ENCODE results near the gene PNPLA3.

PNPLA3 gene

DNA sequence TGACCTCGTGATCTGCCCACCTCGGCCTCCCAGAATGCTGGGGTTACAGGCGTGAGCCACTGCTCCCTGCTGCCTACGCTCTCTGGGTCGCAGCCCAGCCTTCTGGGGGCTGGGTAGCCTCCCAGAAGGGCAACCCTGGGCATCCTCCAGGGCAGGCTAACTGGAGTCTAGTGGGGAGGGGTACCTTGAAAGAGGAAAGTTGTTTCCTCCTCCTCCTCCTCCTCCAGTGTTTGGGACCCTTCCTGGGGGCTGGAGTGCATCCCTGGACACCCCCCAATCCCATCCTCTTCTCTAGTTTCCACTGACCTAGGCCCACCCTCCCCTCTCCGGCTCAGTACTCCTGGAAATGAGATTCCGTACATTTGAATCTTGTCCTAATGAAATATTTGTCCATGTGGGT lies 1.3 kb downstream of the PNPLA3 start:
- DNase-seq (ENCODE audit: low spot score), result no peak

DNA sequence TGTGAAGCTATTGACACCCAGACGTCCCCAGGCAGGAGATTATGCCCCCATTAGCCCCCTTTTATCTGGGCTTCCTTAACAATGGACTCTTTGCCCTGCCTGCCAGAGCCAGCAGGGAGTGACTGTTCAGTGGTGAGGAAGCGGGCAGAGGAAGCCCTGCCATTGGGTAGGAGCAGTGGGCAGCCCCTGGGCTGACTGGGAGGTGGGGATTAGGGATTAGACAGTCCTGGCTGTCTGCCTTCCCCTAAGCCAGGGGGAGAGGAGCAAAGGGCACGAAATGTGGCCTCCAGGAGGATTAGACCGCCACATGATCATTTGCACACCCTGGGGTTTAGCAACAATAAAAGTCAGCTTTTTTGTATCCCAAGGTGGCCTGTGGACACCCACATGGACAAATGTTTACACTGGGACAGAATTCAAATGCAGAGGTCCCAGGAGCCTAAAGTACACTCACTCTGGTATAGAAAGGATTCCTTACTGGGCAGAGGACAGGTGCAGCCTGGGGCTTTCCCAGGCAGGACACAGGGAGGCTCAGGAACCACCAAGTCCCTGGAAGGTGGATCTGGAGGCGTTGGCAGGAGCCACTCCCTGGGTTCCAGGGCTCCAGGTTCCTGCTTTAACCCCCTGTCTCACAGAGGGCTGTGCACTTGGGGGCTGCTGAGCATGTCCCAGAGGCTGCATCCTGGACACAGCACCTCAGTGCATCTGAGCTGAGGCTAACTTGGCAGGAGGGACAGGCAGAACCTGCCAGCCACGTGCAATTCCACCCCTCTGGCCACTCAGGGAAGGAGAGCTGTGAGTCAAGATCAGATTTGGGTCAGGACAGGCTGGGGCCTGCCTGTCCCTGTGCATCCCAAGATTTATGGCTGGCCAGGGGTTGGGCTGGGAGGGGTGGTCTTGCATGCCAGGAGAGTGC lies 2.1 kb downstream of the PNPLA3 start:
- no peak for DNase-seq (ENCODE audit: low spot score)

DNA sequence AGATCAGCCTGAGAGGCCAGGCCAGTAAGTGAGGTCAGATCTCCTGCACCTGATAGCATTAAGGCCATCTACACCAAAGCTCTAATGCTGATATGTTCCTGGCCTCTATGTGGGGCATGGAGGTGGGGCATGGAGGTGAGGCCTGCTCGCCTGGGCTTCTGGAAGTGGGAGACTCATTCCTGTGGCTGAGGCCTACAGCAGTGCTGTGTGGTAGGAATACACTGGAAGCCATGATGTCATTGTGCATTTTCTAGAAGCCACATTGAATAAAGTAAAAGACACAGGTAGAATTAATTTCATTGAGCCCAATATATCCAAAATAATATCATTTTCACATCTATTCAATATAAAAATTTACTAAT lies 2.7 kb downstream of the PNPLA3 start:
- DNase-seq (ENCODE audit: low spot score), result no peak

DNA sequence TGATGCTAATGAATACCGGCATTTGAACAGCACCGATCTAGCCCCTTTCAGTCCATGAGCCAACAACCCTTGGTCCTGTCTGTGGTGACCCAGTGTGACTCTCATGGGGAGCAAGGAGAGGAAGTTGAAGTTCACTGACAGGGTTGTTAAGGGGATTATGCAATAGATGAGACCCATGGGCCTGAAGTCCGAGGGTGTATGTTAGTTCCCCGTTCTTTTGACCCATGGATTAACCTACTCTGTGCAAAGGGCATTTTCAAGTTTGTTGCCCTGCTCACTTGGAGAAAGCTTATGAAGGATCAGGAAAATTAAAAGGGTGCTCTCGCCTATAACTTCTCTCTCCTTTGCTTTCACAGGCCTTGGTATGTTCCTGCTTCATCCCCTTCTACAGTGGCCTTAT lies 4.9 kb downstream of the PNPLA3 start:
- DNase-seq (ENCODE audit: low spot score), result no peak

DNA sequence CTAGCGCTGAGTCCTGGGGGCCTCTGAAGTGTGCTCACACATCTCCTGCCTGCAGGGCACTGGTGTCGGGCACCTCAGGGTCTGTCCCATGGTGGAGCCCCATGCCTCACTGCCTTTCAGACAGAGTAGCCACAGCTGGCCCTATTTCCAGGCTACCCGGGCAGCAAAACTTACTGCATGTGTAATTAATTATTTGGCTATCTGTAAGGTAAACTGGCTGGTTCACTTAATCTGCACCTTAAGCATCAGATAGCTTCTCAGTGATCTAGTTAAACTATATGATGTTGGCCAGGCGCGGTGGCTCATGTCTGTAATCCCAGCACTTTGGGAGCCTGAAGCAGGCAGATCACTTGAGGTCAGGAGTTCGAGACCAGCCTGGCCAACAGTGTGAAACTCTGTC lies 5.3 kb downstream of the PNPLA3 start:
- no peak for DNase-seq (ENCODE audit: low spot score)

DNA sequence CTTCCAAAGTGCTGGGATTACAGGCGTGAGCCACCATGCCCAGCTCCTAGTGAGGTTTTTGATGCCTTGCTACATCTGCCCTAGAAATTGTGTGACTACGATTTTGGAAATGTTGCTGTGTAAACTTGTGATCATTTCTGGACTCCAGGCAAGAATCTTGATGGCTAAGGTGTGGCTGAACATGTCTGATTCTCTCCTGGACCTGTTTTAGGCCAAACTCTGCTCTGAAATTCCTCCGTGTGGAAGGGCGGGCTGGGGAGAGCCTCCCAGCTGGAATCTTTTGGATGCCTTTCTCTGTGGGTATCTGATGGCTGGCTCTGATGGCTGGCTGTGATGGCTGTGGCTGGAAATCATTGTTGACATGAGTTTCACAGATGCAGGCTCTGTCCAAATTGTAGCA lies 8.2 kb downstream of the PNPLA3 start:
- DNase-seq (ENCODE audit: low spot score), result no peak

DNA sequence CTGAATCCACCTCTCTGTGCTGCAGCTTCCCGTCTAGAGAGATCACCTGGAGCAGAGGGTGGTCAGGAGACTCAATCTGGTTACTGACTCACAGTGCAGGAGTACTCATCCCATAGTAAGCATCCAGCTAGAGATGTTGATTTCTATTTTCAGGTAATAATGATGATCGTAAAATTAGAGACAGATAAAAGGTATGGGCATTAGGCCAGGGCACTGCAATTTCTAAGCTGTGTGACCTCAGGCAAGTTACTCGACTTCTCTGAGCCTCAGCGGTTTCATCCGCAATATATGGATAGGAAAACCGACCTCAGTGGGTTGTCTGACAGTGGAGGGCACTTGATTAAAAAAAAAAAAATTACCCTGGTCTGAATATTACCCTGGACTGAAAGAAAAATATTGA lies 17.8 kb downstream of the PNPLA3 start:
- no peak for DNase-seq (ENCODE audit: low spot score)

DNA sequence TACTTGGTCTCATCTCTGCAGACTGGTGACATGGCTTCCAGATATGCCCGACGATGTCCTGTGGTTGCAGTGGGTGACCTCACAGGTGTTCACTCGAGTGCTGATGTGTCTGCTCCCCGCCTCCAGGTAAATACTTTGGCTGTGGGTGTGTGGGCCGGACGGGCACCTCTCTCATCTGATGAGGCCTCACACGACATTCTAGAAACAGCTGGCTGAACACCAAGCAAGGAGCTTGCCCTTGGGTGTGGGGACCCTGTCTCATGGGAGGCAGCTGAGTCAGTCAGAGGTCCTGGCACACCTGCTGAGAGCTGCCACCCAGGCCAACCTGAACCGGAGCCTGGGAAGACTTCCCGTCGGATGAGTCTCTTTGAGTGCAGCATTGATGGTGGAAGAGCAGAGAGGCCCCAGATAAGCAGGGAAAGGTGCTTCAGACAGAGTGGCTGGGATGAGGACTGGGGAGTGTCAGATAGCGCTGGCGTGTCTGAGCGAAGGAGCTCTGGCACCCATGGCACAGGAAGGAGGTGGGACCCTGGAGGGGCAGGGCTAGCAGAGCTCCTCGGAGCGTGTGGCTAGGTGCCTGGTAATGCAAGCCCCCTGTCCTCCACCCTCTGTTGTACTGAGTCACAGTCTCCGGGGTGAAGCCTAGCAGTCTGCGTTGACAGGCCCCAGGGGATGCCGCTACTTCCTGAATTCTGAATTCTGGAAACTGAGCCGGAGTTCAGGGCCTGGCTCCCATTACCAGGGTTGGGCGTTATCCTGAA lies 21.2 kb downstream of the PNPLA3 start:
- DNase-seq (ENCODE audit: low spot score), result no peak

DNA sequence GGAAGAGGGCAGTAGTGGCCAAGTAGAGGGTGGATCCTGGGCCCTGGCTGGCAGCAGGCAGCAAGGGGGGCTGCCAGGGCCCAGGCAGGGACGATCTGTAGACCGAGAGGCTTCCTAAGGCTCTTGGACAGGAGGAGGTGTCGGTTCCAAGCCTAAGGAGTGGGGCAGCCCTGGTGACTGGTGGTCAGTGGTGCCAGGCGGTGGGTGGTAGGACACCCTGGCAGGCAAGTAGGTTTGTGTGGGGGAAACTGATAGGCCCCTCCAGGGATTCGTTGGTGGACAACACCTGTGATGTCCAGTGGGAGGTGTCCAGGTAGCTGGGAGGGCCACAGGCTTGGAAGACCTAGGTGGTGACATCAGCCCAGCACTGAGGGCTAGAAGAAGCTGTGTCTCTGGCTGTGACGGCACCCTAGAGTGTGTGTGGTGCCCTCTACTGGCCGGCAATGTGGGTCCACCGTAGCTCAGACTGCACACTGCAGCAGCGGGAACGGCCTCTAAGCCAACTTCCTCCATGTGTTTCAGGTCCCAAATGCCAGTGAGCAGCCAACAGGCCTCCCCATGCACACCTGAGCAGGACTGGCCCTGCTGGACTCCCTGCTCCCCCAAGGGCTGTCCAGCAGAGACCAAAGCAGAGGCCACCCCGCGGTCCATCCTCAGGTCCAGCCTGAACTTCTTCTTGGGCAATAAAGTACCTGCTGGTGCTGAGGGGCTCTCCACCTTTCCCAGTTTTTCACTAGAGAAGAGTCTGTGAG lies 22.2 kb downstream of the PNPLA3 start:
- DNase-seq (ENCODE audit: low spot score), result no peak

DNA sequence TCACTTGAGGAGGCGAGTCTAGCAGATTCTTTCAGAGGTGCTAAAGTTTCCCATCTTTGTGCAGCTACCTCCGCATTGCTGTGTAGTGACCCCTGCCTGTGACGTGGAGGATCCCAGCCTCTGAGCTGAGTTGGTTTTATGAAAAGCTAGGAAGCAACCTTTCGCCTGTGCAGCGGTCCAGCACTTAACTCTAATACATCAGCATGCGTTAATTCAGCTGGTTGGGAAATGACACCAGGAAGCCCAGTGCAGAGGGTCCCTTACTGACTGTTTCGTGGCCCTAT lies 22.7 kb downstream of the PNPLA3 start:
- DNase-seq (ENCODE audit: low spot score), result no peak

DNA sequence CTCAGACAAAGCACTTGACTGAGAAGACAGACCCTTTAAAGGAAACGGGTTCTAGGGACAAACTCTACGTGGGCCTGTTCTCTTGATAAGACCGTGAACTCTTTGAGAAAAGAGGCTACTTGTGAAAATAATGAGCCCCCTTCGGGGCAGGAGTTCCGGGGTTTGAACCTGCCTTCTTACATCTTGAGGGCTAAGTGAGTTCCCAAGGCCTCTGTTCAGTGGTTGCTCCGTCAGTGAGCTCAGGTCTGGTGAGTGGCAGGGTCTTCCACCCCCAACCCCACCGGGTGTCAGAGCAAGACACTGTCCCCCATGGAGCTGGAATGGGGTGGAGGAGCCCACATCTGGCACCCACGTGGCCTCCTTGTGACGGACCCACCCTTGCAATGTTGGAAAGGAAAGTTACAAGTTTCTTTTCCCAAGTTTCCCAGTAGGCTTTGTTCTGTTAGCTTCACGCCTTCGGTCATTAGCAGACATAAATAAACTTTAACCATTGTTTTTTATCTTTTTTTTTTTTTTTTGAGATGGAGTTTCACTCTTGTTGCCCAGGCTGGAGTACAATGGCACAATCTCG lies 25.3 kb downstream of the PNPLA3 start:
- DNase-seq (ENCODE audit: low spot score), result no peak

DNA sequence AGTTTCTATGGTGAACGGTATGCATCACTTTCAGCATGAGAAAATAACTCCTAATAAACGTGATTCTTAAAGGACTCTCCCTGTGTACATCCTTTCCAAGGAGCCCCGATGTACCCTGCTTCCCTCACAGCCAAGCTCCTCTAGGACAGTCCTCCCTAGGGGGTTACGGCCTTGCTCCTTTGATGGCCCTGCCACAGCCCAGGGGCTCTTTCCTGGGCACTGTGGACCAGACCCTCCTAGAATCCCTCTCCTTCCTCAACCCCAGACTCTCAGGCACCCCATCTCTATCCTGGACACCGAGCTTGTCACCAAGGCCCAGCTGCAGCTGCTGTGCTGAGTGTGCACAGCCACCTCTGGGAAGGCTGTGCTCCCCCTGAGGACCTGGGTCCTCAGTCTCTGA lies 27.8 kb downstream of the PNPLA3 start:
- no peak for DNase-seq (ENCODE audit: low spot score)

DNA sequence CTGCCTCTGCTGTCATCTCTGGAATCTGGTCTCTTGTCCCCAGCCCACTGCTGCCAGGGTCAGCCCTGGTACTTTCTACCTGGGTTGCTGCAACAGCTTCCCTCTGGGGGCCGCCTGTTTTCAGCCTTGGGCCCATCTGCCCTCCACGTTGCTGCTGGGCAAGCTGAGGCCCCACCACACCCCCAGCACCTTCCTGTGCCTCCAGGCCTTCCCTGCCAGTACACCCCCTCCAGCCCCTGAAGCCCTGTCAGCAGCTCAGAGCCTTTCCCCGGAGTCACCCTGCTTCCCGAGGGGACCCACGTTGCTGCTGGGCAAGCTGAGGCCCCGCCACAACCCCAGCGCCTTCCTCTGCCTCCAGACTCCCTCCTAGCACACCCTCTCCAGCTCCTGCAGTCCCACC lies 28.4 kb downstream of the PNPLA3 start:
- no peak for DNase-seq (ENCODE audit: low spot score)

DNA sequence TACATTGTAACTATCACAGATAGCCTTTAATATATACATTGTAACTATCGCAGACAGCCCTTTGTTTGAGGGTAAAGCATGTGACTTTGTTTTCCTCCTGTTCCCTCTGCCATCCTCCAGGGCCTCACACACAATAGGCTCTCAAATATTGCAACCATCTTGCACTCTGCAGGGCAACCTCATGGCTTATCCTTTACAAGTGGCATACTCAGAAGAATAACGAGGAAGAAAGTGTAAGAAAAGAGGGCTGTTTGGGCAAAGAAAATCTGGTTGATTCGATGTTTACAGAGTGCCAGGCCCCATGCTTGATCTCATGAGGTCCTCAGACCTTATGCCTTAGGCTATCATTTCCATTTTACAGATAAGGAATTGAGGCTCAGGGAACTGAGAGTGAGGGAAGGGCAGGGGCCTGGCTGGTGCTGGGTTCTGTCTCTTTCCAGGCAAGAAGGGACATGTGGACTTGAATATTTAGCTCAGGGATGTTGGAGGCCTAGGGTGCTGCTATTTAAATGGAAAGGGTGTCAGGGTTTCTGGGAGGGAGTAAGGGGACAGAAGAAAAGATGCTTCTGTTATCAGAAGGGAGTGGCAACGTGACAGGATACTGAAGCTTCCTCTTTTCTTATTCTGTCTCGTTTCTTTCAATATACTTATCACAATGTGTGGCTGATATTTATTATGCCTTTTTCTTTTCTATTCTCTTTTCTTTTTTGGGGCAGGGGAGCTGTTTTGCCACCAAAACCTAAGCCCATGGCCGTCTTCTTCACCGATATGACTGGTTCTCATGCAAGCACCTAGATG lies 30.6 kb downstream of the PNPLA3 start:
- no peak for DNase-seq (ENCODE audit: low spot score)

DNA sequence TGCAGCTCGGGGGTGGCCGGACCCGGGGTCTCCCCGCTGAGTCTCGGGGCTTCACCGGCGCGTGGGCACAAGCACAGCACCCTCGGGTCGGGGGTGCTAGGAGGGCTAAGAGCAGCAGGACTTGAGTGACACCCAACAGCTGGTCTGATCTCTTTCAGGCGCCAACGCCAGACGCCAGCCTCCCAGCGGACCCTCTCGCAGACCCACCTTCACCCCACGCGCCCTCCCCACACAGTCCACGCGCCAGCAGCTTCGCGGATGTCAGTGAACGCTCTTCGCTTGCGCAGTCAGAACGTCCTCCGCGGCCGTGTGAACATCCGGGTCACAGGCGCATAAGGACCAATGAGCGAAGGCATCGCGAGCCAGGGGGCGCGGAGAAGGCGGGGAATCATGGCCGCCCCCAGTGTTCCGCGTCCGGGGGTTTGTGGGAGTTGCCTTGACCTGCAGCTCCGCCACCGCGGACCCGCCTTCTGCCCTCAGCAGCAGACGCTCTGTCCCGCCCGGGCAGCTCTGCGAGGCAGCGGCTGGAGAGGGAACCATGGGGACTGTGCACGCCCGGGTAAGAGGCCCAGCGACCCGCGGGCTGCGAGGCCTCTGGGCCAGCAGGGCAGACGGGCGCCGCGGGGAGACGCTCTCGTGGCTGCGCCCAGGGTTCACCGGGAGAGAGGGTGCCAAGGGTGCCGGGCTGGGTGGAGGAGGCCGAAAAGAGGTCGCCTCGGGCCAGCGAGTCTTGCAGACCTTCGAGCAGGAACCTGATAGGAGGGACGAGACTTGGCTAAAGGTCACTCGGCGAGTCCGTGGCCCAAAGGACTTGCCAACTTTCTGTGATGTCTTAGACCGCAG lies 31.7 kb downstream of the PNPLA3 start, which contains the start of gene SAMM50:
Gene SAMM50, plus strand, starts transcription at position 403 of the 843 bp plus-strand sequence. Its CDS starts 136 bp downstream, at position 539.
- DNase-seq (ENCODE audit: low spot score), result peak; percentile 94

DNA sequence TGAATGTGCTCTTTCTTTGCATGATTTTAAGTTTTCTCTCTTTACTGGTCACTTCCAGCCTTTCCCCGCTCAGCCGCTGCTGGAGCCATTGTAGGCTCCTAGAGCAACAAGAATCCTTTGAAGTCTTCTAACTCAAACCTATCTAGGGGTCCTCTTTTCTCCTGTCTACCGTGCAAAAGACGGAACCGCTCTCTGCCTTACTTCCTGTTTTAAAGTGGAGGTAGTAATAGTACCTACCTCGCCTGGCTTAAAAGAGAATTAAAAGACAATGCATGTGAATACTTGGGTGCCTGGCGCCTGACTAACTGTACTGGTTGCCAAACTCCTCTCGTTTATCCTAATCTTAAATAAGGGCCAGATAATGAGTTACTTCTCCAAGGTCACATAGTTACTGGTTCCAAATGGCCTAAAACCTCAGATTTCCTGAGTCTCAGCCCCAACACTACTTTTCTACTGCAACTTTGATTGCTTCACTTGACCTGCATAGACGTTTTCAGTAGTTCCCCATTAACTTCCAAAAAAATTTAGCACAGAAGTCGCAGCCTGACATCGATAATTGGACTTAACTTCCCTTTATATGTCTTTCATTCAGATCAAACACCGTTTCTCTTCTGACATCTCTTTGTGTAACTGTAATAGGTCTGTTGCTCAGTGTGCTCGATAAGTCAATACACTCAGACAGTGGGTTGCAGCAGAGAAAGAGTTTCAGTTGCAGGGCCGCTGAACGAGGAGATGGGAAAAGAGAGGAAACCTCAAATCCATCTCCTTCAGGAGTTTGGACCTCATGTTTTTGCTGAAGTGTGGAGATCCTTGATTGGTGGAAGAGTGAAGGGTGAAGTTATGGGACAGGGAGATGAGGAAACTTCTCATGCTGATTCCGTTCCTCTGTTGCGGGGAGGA lies 32.5 kb downstream of the PNPLA3 start:
- no peak for DNase-seq (ENCODE audit: low spot score)

DNA sequence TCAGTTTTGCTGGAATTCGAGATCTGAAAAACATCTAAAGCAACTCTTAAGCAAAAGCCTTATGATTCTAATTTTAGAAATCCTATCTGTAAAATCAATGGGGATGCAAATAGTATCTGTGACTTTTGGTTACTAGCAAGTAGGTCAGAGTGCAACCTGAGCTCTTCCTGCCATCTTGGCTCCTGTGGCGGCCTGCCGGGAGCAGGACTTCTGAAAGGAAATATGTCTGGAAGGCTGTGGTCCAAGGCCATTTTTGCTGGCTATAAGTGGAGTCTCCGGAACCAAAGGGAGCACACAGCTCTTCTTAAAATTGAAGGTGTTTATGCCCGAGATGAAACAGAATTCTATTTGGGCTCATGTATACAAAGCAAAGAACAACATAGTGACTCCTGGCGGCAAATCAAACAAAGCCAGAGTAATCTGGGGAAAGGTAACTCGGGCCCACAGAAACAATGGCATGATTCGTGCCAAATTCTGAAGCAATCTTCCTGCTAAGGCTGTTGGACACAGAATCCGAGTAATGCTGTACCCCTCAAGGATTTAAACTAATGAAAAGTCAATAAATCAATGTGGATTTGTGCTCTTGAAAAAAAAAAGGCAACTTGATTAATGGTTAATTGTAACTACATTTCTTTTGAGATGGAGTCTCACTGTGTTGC lies 33.3 kb downstream of the PNPLA3 start:
- DNase-seq (ENCODE audit: low spot score), result no peak

DNA sequence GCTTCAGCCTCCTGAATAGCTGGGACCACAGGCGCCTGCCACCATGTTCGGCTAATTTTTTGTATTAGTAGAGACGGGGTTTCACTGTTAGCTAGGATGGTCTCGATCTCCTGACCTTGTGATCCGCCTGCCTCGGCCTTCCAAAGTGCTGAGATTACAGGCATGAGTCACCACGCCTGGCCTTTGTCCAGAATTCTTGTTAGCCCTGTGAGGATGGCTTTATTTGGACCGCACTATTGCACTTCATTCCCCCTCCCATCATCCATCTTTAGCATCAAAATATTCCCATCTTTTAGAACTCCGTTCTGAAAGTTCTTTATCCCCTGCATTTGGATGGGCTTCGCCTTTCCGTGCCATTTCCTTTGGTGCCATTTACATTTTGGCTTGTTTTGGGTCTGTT lies 34.3 kb downstream of the PNPLA3 start:
- no peak for DNase-seq (ENCODE audit: low spot score)

DNA sequence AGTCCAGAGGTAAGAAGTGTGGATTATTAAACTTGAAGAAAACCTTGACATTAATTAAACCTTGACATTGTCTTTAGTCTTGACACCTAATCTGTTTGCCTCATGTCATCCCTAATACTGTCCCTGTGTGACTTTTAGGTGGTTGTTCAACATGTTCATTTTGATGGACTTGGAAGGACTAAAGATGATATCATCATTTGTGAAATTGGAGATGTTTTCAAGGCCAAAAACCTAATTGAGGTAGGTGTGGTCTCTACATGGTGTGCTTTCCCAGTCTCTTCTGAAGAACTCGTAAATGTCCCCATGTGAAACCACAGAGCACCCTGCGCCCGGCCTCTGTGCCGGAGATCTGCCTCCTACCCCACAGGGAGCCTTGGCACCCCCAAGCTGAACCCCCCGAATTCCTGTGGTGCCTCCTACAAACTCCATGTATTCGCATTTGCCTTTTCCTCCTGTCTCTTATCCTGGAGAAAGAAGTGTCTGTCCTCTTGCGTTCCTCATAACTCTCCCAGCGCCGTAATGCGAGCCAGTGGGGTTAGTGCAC lies 40.8 kb downstream of the PNPLA3 start:
- no peak for DNase-seq (ENCODE audit: low spot score)
